ENCODE measurements around the gene SLX4IP.
"Not testable (repeated sequence)": the region's sequence is repeated elsewhere in the genome, so short reads cannot be mapped to it uniquely, and the experiment has no call there.

The SLX4IP gene

DNA sequence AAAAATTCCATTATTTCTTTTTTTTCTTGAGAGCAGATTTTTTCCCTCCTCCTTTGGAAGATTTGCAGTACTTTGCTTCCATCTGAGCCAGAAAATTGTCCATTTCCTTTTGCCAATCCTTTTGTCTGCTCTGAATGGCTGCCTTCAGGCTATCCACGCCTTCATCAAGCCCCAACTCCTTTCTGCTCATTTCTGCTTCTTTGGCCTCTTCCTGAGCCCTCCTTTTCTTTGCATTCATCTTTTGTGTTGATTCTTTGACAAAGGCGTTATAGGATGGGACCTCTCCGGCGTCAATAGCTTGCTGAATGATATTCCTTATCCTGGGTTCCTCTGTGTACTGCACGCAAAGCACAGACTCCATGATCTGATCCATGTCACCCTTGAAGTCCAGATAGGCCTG lies 178.3 kb downstream of the SLX4IP start:
- not testable (repeated sequence) for H3K9ac ChIP-seq (ENCODE audit: low read length); H2AK5ac ChIP-seq (ENCODE audit: low read length, severe bottlenecking); H4K8ac ChIP-seq (ENCODE audit: low read length); H3K4me1 ChIP-seq (ENCODE audit: control insufficient read depth, insufficient read depth, low read depth, low read length); H3K27ac ChIP-seq (ENCODE audit: low read length, poor library complexity, severe bottlenecking); DNase-seq; H2BK120ac ChIP-seq (ENCODE audit: low read depth, low read length); H2AFZ ChIP-seq (ENCODE audit: low read depth, low read length); H3K18ac ChIP-seq (ENCODE audit: low read depth in 1 of 2, low read length in 2 of 2); H2BK15ac ChIP-seq (ENCODE audit: low read depth, poor library complexity, severe bottlenecking); H3K4ac ChIP-seq (ENCODE audit: low read depth in 1 of 2, low read length in 2 of 2); H3K79me1 ChIP-seq (replicated peaks; ENCODE audit: low read length, poor library complexity, severe bottlenecking); H2BK5ac ChIP-seq (ENCODE audit: low read depth, low read length, poor library complexity, severe bottlenecking); H3K4me2 ChIP-seq (ENCODE audit: low read length, poor library complexity, severe bottlenecking); H3K9me3 ChIP-seq (ENCODE audit: control insufficient read depth, low read length); H3K36me3 ChIP-seq (ENCODE audit: control insufficient read depth in 1 of 2, insufficient read depth in 2 of 2, low read depth in 1 of 2, low read length in 2 of 2); H4K91ac ChIP-seq (ENCODE audit: low read length); H3K14ac ChIP-seq (ENCODE audit: low read length in 2 of 2); H3K4me3 ChIP-seq (ENCODE audit: insufficient read depth in 1 of 2, low read depth in 1 of 2, low read length in 2 of 2); H2BK12ac ChIP-seq (ENCODE audit: low read length in 2 of 2); H3K23ac ChIP-seq (ENCODE audit: low read length in 2 of 2); H3K27me3 ChIP-seq (ENCODE audit: control insufficient read depth in 1 of 2, insufficient read depth in 1 of 2, low read length in 2 of 2)
- over 99% methylated on average over 4 of the region's 5 CpGs for WGBS

DNA sequence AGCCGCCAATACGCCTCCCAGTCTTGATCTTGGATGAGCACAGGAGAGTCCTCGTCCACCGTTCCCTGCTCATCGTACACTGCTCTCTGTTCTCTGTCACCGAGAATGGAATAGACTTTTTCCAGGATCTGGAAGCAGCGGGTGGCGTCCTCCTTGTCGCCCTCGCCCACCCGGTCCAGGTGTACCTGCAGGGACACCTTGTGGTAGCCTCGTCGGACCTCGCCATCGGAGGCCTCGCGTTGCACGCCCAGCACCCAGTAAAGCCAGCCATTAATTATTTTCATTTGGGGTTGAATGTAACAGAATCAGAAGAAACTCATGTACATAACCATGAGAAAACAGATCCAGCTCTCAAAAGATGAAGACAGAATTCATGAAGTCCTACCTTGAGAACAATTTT lies 178.8 kb downstream of the SLX4IP start:
- no peak for DNase-seq
- no peak overlapping the region for H2BK12ac ChIP-seq (ENCODE audit: low read length in 2 of 2)
- no peaks in the 10 kb centered on the region for H3K27me3 ChIP-seq (ENCODE audit: control insufficient read depth in 1 of 2, insufficient read depth in 1 of 2, low read length in 2 of 2)
- H3K4ac ChIP-seq (ENCODE audit: low read depth in 1 of 2, low read length in 2 of 2) = no peak overlapping the region
- H3K23ac ChIP-seq (ENCODE audit: low read length in 2 of 2) = no peak overlapping the region
- no peak overlapping the region for H2BK15ac ChIP-seq (ENCODE audit: low read depth, poor library complexity, severe bottlenecking)
- no peak overlapping the region for H3K4me3 ChIP-seq (ENCODE audit: insufficient read depth in 1 of 2, low read depth in 1 of 2, low read length in 2 of 2)
- H2BK120ac ChIP-seq (ENCODE audit: low read depth, low read length) = no peak overlapping the region
- no peak overlapping the region for H3K4me2 ChIP-seq (ENCODE audit: low read length, poor library complexity, severe bottlenecking)
- H3K18ac ChIP-seq (ENCODE audit: low read depth in 1 of 2, low read length in 2 of 2) = no peak overlapping the region
- no peak overlapping the region for H4K91ac ChIP-seq (ENCODE audit: low read length)
- H3K9me3 ChIP-seq (ENCODE audit: control insufficient read depth, low read length) = no peaks in the 10 kb centered on the region
- H3K14ac ChIP-seq (ENCODE audit: low read length in 2 of 2) = no peak overlapping the region
- H3K4me1 ChIP-seq (ENCODE audit: control insufficient read depth, insufficient read depth, low read depth, low read length) = peaks cover 6% of the 10 kb centered on the region
- no peaks in the 10 kb centered on the region for H3K79me1 ChIP-seq (replicated peaks; ENCODE audit: low read length, poor library complexity, severe bottlenecking)
- H2AFZ ChIP-seq (ENCODE audit: low read depth, low read length) = no peak overlapping the region
- no peak overlapping the region for H3K27ac ChIP-seq (ENCODE audit: low read length, poor library complexity, severe bottlenecking)
- H2BK5ac ChIP-seq (ENCODE audit: low read depth, low read length, poor library complexity, severe bottlenecking) = no peak overlapping the region
- peaks cover 0 to 3% of the 10 kb centered on the region in 2 experiments for H3K36me3 ChIP-seq (ENCODE audit: control insufficient read depth in 1 of 2, insufficient read depth in 2 of 2, low read depth in 1 of 2, low read length in 2 of 2)
- H3K9ac ChIP-seq (ENCODE audit: low read length) = no peak overlapping the region
- no peak overlapping the region for H2AK5ac ChIP-seq (ENCODE audit: low read length, severe bottlenecking)
- WGBS = 97% methylated on average over 11 of the region's 18 CpGs
- H4K8ac ChIP-seq (ENCODE audit: low read length) = no peak overlapping the region

- H2BK5ac ChIP-seq (ENCODE audit: low read depth, low read length, poor library complexity, severe bottlenecking) = no peak overlapping the region
- no peak overlapping the region for H3K23ac ChIP-seq (ENCODE audit: low read length in 2 of 2)
- no peak overlapping the region for H3K14ac ChIP-seq (ENCODE audit: low read length in 2 of 2)
- no peak overlapping the region for H4K8ac ChIP-seq (ENCODE audit: low read length)
- no peak overlapping the region for H2AK5ac ChIP-seq (ENCODE audit: low read length, severe bottlenecking)
- H2BK15ac ChIP-seq (ENCODE audit: low read depth, poor library complexity, severe bottlenecking) = no peak overlapping the region
- H3K4me3 ChIP-seq (ENCODE audit: insufficient read depth in 1 of 2, low read depth in 1 of 2, low read length in 2 of 2) = no peak overlapping the region
- no peak overlapping the region for H2BK120ac ChIP-seq (ENCODE audit: low read depth, low read length)
- no peaks in the 10 kb centered on the region for H3K27me3 ChIP-seq (ENCODE audit: control insufficient read depth in 1 of 2, insufficient read depth in 1 of 2, low read length in 2 of 2)
- no peak overlapping the region for H3K27ac ChIP-seq (ENCODE audit: low read length, poor library complexity, severe bottlenecking)
- peaks cover 0 to 3% of the 10 kb centered on the region in 2 experiments for H3K36me3 ChIP-seq (ENCODE audit: control insufficient read depth in 1 of 2, insufficient read depth in 2 of 2, low read depth in 1 of 2, low read length in 2 of 2)
- H3K4ac ChIP-seq (ENCODE audit: low read depth in 1 of 2, low read length in 2 of 2) = no peak overlapping the region
- peaks cover 2% of the 10 kb centered on the region for H3K79me1 ChIP-seq (replicated peaks; ENCODE audit: low read length, poor library complexity, severe bottlenecking)
- no peak overlapping the region for H3K4me2 ChIP-seq (ENCODE audit: low read length, poor library complexity, severe bottlenecking)
- H2BK12ac ChIP-seq (ENCODE audit: low read length in 2 of 2) = no peak overlapping the region
- H3K9ac ChIP-seq (ENCODE audit: low read length) = no peak overlapping the region
- H4K91ac ChIP-seq (ENCODE audit: low read length) = no peak overlapping the region
- no peak overlapping the region for H2AFZ ChIP-seq (ENCODE audit: low read depth, low read length)
- H3K9me3 ChIP-seq (ENCODE audit: control insufficient read depth, low read length) = no peaks in the 10 kb centered on the region
- DNase-seq = no peak
- WGBS = 98% methylated on average over 2 of the region's 3 CpGs
- no peak overlapping the region for H3K18ac ChIP-seq (ENCODE audit: low read depth in 1 of 2, low read length in 2 of 2)
- peaks cover 4% of the 10 kb centered on the region for H3K4me1 ChIP-seq (ENCODE audit: control insufficient read depth, insufficient read depth, low read depth, low read length)
Observed at GRCh38 chr20:10616212-10616611, 181.1 kb downstream of the SLX4IP start.

GRCh38 chr20:10617549-10618133 lies 182.5 kb downstream of the SLX4IP start:
- Histone ChIP-seq H2AK5ac (ENCODE audit: low read length, severe bottlenecking) (peak overlapping the region; percentile 49), H3K18ac (ENCODE audit: low read depth in 1 of 2, low read length in 2 of 2) (peak overlapping the region in 1 of 2 experiments; percentile 15), H2BK12ac (ENCODE audit: low read length in 2 of 2) (peak overlapping the region in 1 of 2 experiments; percentile 75)
- not testable (repeated sequence) for H2BK120ac ChIP-seq (ENCODE audit: low read depth, low read length); H3K79me1 ChIP-seq (replicated peaks; ENCODE audit: low read length, poor library complexity, severe bottlenecking); H3K4me3 ChIP-seq (ENCODE audit: insufficient read depth in 1 of 2, low read depth in 1 of 2, low read length in 2 of 2); H3K27ac ChIP-seq (ENCODE audit: low read length, poor library complexity, severe bottlenecking); H3K4me2 ChIP-seq (ENCODE audit: low read length, poor library complexity, severe bottlenecking); H2BK15ac ChIP-seq (ENCODE audit: low read depth, poor library complexity, severe bottlenecking); H2BK5ac ChIP-seq (ENCODE audit: low read depth, low read length, poor library complexity, severe bottlenecking); H3K14ac ChIP-seq (ENCODE audit: low read length in 2 of 2); H3K36me3 ChIP-seq (ENCODE audit: control insufficient read depth in 1 of 2, insufficient read depth in 2 of 2, low read depth in 1 of 2, low read length in 2 of 2); H3K4ac ChIP-seq (ENCODE audit: low read depth in 1 of 2, low read length in 2 of 2); H3K9ac ChIP-seq (ENCODE audit: low read length); H4K91ac ChIP-seq (ENCODE audit: low read length); H2AFZ ChIP-seq (ENCODE audit: low read depth, low read length); H3K4me1 ChIP-seq (ENCODE audit: control insufficient read depth, insufficient read depth, low read depth, low read length); H3K9me3 ChIP-seq (ENCODE audit: control insufficient read depth, low read length); H4K8ac ChIP-seq (ENCODE audit: low read length); DNase-seq; H3K23ac ChIP-seq (ENCODE audit: low read length in 2 of 2); H3K27me3 ChIP-seq (ENCODE audit: control insufficient read depth in 1 of 2, insufficient read depth in 1 of 2, low read length in 2 of 2)
- 100% methylated on average over 3 of the region's 4 CpGs for WGBS
